ENCODE measurements around the gene PRMT3.

GRCh38 chr11:20369826-20370225 lies 17.7 kb upstream of the PRMT3 start:
- TF ChIP-seq CTCF (IDR thresholded peaks at IDR 0.05) (no peak), POLR2A (IDR thresholded peaks at IDR 0.05) (no peak)
